Astrocyte (in vitro differentiated cells and primary cell): ENCODE measurements around the gene RCC2.

Experiments used
- EZH2 ChIP-seq: IDR thresholded peaks from 2 replicates; pipeline ENCODE4 v1.6.1; 2012; ENCODE audit warnings: mild to moderate bottlenecking, low read length, inconsistent platforms; ENCODE audit not compliant: insufficient read depth
- TF ChIP-seq, protein P1 (sequence below): IDR thresholded peaks from 2 replicates; pipeline ENCODE4 v1.5.1; 2011; ENCODE audit warnings: low read depth, mild to moderate bottlenecking, inconsistent platforms, low read length, moderate library complexity; ENCODE audit not compliant: insufficient read depth

DNA sequence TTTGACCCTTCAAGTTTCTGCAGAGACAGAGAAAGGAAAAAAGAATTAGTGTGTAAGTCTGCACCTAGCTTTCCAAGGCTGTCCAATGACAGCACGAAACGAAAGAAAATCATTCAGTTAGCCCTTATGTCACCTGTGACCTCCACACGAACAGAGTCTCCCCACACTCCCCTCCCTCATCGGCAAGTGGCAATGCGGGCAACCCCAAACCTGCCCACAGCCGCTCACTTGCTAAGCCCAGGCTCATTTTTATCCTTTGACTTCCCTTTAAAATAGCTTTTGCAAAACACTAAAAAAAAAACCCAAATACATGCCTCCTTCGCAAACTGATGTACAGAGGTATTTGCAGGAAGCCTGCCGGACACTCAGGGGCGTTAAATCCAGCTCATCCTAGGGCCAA lies 10.3 kb downstream of the RCC2 start:
- TF ChIP-seq, protein P1, sequence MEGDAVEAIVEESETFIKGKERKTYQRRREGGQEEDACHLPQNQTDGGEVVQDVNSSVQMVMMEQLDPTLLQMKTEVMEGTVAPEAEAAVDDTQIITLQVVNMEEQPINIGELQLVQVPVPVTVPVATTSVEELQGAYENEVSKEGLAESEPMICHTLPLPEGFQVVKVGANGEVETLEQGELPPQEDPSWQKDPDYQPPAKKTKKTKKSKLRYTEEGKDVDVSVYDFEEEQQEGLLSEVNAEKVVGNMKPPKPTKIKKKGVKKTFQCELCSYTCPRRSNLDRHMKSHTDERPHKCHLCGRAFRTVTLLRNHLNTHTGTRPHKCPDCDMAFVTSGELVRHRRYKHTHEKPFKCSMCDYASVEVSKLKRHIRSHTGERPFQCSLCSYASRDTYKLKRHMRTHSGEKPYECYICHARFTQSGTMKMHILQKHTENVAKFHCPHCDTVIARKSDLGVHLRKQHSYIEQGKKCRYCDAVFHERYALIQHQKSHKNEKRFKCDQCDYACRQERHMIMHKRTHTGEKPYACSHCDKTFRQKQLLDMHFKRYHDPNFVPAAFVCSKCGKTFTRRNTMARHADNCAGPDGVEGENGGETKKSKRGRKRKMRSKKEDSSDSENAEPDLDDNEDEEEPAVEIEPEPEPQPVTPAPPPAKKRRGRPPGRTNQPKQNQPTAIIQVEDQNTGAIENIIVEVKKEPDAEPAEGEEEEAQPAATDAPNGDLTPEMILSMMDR, result no peak
- no peak for TF ChIP-seq EZH2
